Aorta (tissue), 5 donors: ENCODE data around the gene KRTAP4-2. TPM values are rescaled to one million over a fixed set of nuclear protein-coding genes. Genes with fewer than 3 reads are reported as not detected.
"Not testable (repeated sequence)": the region's sequence is repeated elsewhere in the genome, so short reads cannot be mapped to it uniquely, and the experiment has no call there.

ENCODE experiments used
- ATAC-seq: fragments of 200-7000 bp; cut with Tn5 transposase; one replicate; pipeline ENCODE4 v1.9.1; 2022; ENCODE audit warnings: moderate library complexity; ENCODE audit not compliant: low FRiP score
- DNase-seq, 2 donors: peaks; one replicate each; pipeline ENCODE4 v3.0.0-alpha.2; 2020
- H3K27ac ChIP-seq, 2 donors: one replicate each; pipeline ENCODE4 v1.5.1; 2013; ENCODE audit warnings: low read length in 2 of 2, mild to moderate bottlenecking in 2 of 2, moderate library complexity in 2 of 2, control low read depth in 1 of 2, inconsistent platforms in 1 of 2, low read depth in 1 of 2
- H3K27me3 ChIP-seq, 2 donors: one replicate each; pipeline ENCODE4 v1.6.1; 2013; ENCODE audit warnings: control low read depth in 1 of 2, low read length in 1 of 2, mild to moderate bottlenecking in 1 of 2, moderate library complexity in 1 of 2; ENCODE audit not compliant: insufficient read depth in 2 of 2, control insufficient read depth in 1 of 2
- H3K36me3 ChIP-seq, 2 donors: one replicate each; pipeline ENCODE4 v1.6.1; 2013; ENCODE audit warnings: control low read depth in 1 of 2, low read length in 1 of 2, mild to moderate bottlenecking in 1 of 2; ENCODE audit not compliant: insufficient read depth in 2 of 2, control insufficient read depth in 1 of 2
- H3K4me1 ChIP-seq, 2 donors: one replicate each; pipeline ENCODE4 v1.6.1; 2013; ENCODE audit warnings: low read length in 2 of 2, control low read depth in 1 of 2, mild to moderate bottlenecking in 1 of 2, moderate library complexity in 1 of 2; ENCODE audit not compliant: insufficient read depth in 2 of 2, control insufficient read depth in 1 of 2
- H3K4me3 ChIP-seq, 2 donors: one replicate each; pipeline ENCODE4 v1.5.1; 2013; ENCODE audit warnings: low read length in 2 of 2, control low read depth in 1 of 2, mild to moderate bottlenecking in 1 of 2
- H3K9me3 ChIP-seq: one replicate; pipeline ENCODE4 v1.6.1; 2013; ENCODE audit warnings: mild to moderate bottlenecking, low read length; ENCODE audit not compliant: control insufficient read depth
- WGBS, 2 donors: extraction: QIAGEN DNeasy Blood & Tissue Kit; methylation state at CpG; one replicate each; pipeline ENCODE4 v1.1.7; 2013; 5-methylcytosine and 5-hydroxymethylcytosine counted together
- intact Hi-C, 2 donors: fragments of 100-400 bp; cut with DNase I; formaldehyde crosslinking; loops; one replicate each; pipeline versions ENCODE4 v1.14.2 to v1.15.0; 2022
- polyA plus RNA-seq, 2 donors: library from polyadenylated mRNA; stranded (reverse); fragments of 200-250 nt; gene quantifications; one replicate each; pipeline ENCODE4 v1.2.3, GENCODE V29; 2013
- total RNA-seq, 2 donors: library from RNA; stranded (reverse); fragmentation: NEBNext Ultra II Directional; extraction: Animal tissue kit (Norgen Biotek cat#: 25700); gene quantifications; one replicate each; pipeline ENCODE4 v1.2.1, GENCODE V29; 2021
- donor health status: healthy with polysubstance abuse.
- donor health status: Bipolar disorder and iron deficiency.
- donor health status: DM: no; HTN: no; CAD: no.
- donor health status: DM: no; HTN: no; CAD: no.
- donor health status: DM: yes; HTN: yes; CAD: no.

KRTAP4-2 gene
- total and polyA plus RNA-seq, 4 donors: not detected

DNA sequence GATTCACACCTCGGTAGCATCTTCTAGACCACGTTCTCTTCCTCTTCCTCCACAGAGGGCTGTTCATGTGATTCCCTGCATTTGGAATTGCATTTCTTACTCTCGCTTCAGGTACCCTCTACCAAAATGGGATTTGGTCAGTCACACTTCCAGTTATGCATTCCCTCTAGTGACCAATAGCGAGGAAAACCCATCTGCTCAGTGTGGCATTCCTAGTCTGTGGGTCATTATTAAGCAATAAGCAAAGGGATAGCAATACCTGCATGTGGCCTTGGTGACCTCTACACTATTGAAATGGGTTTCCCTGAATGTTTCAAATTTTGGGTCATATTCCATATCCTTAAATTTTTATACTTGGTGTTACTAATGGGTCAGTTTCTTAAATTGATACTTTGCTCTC is 28.0 kb downstream of the KRTAP4-2 start:
- 82% methylated on average over 4 of the region's 4 CpGs for WGBS, 2 donors
- no peaks in the 10 kb centered on the region for H3K4me1 ChIP-seq
- H3K9me3 ChIP-seq: no peaks in the 10 kb centered on the region
- DNase-seq: no peak
- H3K27me3 ChIP-seq: no peaks in the 10 kb centered on the region
- H3K27ac ChIP-seq: no peak overlapping the region
- H3K36me3 ChIP-seq: no peaks in the 10 kb centered on the region
- intact Hi-C loops: no loop called here
- no peak overlapping the region for H3K4me3 ChIP-seq
- no peak for ATAC-seq

GRCh38 chr17:41149652-41149985 is 28.4 kb downstream of the KRTAP4-2 start, which contains the start of gene KRTAP4-5:
TSS of gene KRTAP4-5 (minus strand) at chr17:41149825. CDS start at chr17:41149767, 58 bp downstream.
- DNase-seq: no peak
- Histone ChIP-seq H3K27me3 (no peaks in the 10 kb centered on the region), H3K9me3 (no peaks in the 10 kb centered on the region), H3K4me1 (no peaks in the 10 kb centered on the region), H3K36me3 (no peaks in the 10 kb centered on the region), H3K27ac (no peak within 1 kb of the TSS), H3K4me3 (no peak within 1 kb of the TSS)
- no peak for ATAC-seq
- intact Hi-C loops: no loop called here
- WGBS, 2 donors: 43 to 44% methylated on average over 2 of the region's 2 CpGs

DNA sequence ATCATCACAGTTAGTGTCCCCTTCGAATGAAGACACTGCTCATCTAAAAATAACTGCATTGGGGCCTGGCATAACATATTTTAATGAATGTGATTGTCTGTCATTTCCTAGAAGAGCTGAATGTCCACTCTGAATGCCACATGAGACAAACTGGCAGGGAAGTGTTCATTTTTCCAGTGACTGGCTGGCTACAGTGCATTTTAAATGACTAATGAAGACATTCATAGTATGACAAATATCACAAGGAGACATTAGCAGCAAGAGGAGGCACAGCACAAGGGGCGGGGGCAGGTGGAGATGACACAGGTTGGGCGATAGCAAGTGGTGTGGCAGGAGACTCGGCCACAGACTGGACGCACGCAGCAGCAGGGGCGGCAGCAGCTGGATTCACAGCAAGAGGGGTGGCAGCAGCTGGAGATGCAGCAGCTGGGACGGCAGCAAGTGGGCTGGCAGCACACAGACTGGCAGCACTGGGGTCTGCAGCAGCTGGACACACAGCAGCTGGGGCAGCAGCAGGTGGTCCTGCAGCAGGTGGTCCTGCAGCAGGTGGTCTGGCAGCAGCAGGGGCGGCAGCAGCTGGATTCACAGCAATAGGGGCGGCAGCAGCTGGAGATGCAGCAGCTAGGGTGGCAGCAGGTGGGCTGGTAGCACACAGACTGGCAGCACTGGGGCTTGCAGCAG is 28.9 kb downstream of the KRTAP4-2 start:
- 69 to 74% methylated on average over 10 of the region's 10 CpGs for WGBS, 2 donors
- H3K4me1 ChIP-seq, H3K4me3 ChIP-seq, H3K27ac ChIP-seq, ATAC-seq, DNase-seq, H3K9me3 ChIP-seq, H3K36me3 ChIP-seq, H3K27me3 ChIP-seq, intact Hi-C loops: not testable (repeated sequence)

DNA sequence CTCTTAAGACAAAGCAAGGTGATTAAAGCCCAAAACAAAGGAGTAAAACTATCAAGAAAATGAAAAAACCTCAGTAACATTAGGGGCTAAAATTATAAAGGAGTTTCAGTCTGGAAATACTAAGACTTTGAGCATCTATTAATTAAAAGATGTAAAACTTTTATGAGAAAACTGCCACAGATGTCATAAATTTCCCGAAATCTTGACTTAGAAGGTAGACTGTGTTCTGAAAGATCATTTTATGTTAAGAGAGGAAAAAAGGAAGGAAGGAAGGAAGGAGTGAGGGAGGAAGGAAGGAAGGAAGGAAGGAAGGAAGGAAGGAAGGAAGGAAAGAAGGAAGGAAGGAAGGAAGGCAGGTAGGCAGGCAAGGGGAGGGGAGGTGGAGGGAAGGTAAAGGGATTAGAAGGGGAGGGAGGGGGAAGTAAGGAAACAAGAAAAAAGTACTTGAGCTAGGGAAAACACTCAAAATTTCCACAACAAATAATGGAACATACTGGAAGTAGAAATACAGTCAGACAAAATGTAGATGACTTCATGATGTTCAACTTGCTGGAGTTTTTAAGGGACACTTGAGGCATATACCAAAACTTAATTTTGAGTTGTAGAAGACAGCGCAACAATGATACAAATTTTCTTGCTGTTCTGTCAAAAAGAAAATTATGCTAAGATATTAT is 30.4 kb downstream of the KRTAP4-2 start:
- H3K27ac ChIP-seq: no peak overlapping the region
- no peaks in the 10 kb centered on the region for H3K36me3 ChIP-seq
- ATAC-seq (no peak), DNase-seq (no peak)
- no peaks in the 10 kb centered on the region for H3K9me3 ChIP-seq
- intact Hi-C loops: no loop called here
- no peak overlapping the region for H3K4me3 ChIP-seq
- no peaks in the 10 kb centered on the region for H3K4me1 ChIP-seq
- H3K27me3 ChIP-seq: no peaks in the 10 kb centered on the region
- 85 to 87% methylated on average over 2 of the region's 2 CpGs for WGBS, 2 donors

- no peaks in the 10 kb centered on the region for H3K4me1 ChIP-seq
- no peak overlapping the region for H3K27ac ChIP-seq
- H3K4me3 ChIP-seq: no peak overlapping the region
- no peaks in the 10 kb centered on the region for H3K9me3 ChIP-seq
- ATAC-seq: no peak
- intact Hi-C loops: no loop called here
- no peaks in the 10 kb centered on the region for H3K27me3 ChIP-seq
- WGBS, 2 donors: 74 to 81% methylated on average over 2 of the region's 2 CpGs
- H3K36me3 ChIP-seq: no peaks in the 10 kb centered on the region
- no peak for DNase-seq
Measured at GRCh38 chr17:41145261-41145660, 32.8 kb downstream of the KRTAP4-2 start.

DNA sequence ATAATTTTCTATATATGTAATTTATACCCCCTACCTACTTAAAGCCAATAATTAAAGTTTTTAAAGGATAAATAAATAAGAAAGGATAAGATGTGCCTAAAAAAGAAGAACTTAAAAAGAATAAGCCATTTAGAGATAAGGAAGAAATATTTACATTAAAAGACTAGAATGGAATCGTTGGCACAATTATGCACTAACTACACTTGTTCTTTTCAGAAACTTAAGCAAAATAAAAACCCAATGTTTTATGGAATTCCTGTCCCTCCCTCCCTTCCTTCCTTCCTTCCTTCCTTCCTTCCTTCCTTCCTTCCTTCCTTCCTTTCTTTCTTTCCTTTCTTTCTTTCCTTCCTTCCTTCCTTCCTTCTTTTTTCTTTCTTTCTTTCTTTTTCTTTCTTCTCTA is 33.2 kb downstream of the KRTAP4-2 start:
- no peak overlapping the region for H3K4me3 ChIP-seq

DNA sequence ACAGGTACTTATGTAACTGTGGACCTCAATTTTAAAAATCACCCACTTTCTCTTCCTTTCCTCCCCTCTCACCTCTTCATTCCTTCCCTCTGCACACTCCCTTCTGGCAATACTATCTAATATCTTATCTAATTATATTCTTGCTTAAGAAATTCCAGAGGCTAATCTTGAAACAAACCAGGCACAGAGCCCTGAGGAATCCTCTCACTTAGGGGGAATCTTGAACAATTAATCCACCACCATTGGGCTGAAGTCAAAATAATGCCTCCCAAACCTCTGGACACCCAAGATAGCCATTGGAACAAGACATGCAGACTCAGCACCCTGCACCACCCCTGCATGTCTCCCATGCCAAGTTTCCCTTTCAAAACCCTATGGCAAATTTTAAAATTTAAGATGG is 36.7 kb downstream of the KRTAP4-2 start:
- no peaks in the 10 kb centered on the region for H3K4me1 ChIP-seq
- H3K27me3 ChIP-seq: no peaks in the 10 kb centered on the region
- ATAC-seq (no peak), DNase-seq (no peak)
- no peak overlapping the region for H3K27ac ChIP-seq
- peaks cover 2% of the 10 kb centered on the region for H3K9me3 ChIP-seq
- H3K36me3 ChIP-seq: no peaks in the 10 kb centered on the region
- intact Hi-C loops: no loop called here
- H3K4me3 ChIP-seq: no peak overlapping the region

More for the DNA sequence above, 33.2 kb downstream of the KRTAP4-2 start:
- no peaks in the 10 kb centered on the region for H3K27me3 ChIP-seq
- ATAC-seq: no peak
- intact Hi-C loops: no loop called here
- H3K9me3 ChIP-seq: peaks cover 2% of the 10 kb centered on the region
- no peaks in the 10 kb centered on the region for H3K4me1 ChIP-seq
- 78 to 83% methylated on average over 1 of the region's 1 CpG for WGBS, 2 donors
- no peak for DNase-seq
- no peak overlapping the region for H3K27ac ChIP-seq
- no peaks in the 10 kb centered on the region for H3K36me3 ChIP-seq

- Histone ChIP-seq H3K36me3 (no peaks in the 10 kb centered on the region), H3K4me1 (no peaks in the 10 kb centered on the region), H3K27ac (no peak within 1 kb of the TSS), H3K9me3 (peaks cover 2% of the 10 kb centered on the region), H3K4me3 (no peak within 1 kb of the TSS), H3K27me3 (no peaks in the 10 kb centered on the region)
- intact Hi-C loops: no loop called here
- ATAC-seq (no peak), DNase-seq (no peak)
- 80 to 84% methylated on average over 6 of the region's 6 CpGs for WGBS, 2 donors
Measured at GRCh38 chr17:41140360-41141131, 37.5 kb downstream of the KRTAP4-2 start, which contains the start of gene KRTAP4-6. TSS of gene KRTAP4-6 (minus strand) at chr17:41140544. CDS start at chr17:41140487, 57 bp downstream.
